ENCODE measurements around the gene ARID1A. TPM values are rescaled to one million over a fixed set of nuclear protein-coding genes. Genes with fewer than 3 reads are reported as not detected.

The ARID1A gene
- total and polyA plus RNA-seq, 2 of the 8 experiments (the other 6 are each of a cell fraction or from before 2014, with no cell fraction given), result 52.1 to 103 TPM

GRCh38 chr1:26758358-26758757, 62.5 kb downstream of the ARID1A start (continued):
- TF ChIP-seq KDM4A (IDR thresholded peaks at IDR 0.05; ENCODE audit: low read depth, low read length, severe bottlenecking) (no peak), POU5F1 (IDR thresholded peaks at IDR 0.05; ENCODE audit: low read depth, low read length) (no peak), CBX5 (IDR thresholded peaks at IDR 0.05; ENCODE audit: low read depth, low read length) (no peak), RAD21 (IDR thresholded peaks at IDR 0.05 in 1 of 2, conservative IDR thresholded peaks at IDR 0.05 in 1 of 2; ENCODE audit: low read depth in 2 of 2, low read length in 2 of 2) (no peak), CHD2 (IDR thresholded peaks at IDR 0.05; ENCODE audit: low read length) (no peak), SUZ12 (IDR thresholded peaks at IDR 0.05; ENCODE audit: low read length) (no peak)

All from H1 (cell line).